GM23248 (cell line): ENCODE data around the gene APLF.

Experiments used
- EZH2 ChIP-seq: fragments of 200-600 bp; sonication (generic); IDR thresholded peaks from 2 replicates; pipeline ENCODE4 v1.6.1; 2018; ENCODE audit warnings: antibody characterized with exemption, mild to moderate bottlenecking; ENCODE audit not compliant: insufficient read depth, poor library complexity, severe bottlenecking
- EZH2phosphoT487 ChIP-seq: fragments of 200-600 bp; sonication (generic); IDR thresholded peaks from 2 replicates; pipeline ENCODE4 v1.6.1; 2018; ENCODE audit warnings: antibody characterized with exemption, moderate library complexity, mild to moderate bottlenecking, low read depth; ENCODE audit not compliant: insufficient read depth

DNA sequence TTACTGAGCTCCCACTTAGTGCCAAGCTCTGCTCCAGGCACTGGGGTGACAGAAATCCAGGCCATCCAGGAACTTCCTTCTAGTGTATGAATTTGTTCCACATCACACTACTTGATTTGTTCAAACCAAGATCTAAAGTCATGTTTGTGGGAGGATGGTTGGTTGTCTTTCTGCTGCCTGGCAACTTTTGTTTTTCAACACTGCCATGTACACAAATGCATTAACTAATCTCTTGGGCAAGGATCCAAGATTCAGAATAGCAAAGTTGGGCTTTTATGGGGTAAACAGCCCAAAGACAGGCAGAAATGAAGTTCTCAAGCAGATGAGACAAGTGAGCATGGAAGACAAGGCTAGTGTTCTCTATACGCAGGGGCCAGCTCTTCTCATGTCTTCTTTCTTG is 122.6 kb downstream of the APLF start:
- TF ChIP-seq EZH2 (no peak), EZH2phosphoT487 (no peak)
